ENCODE measurements around the gene CYTH1. TPM values are rescaled to one million over a fixed set of nuclear protein-coding genes. Genes with fewer than 3 reads are reported as not detected.

CYTH1 gene
- total RNA-seq, 1 donor from 2014 or later = 28.9 TPM

GRCh38 chr17:78678711-78679110 is 103.4 kb downstream of the CYTH1 start:
- H3K9me3 ChIP-seq (replicated peaks) = no peaks in the 10 kb centered on the region
- H3K4me1 ChIP-seq = peaks cover 14% of the 10 kb centered on the region
- no peak overlapping the region for H3K4me3 ChIP-seq
- no peaks in the 10 kb centered on the region for H3K27me3 ChIP-seq (ENCODE audit: low read depth)
- peaks cover 80% of the 10 kb centered on the region for H3K36me3 ChIP-seq
- TF ChIP-seq CTCF (IDR thresholded peaks at IDR 0.05; ENCODE audit: borderline replicate concordance) = no peak
- DNase-seq = no peak
- H3K27ac ChIP-seq (replicated peaks) = no peak overlapping the region
- intact Hi-C loops (cut with micrococcal nuclease) = no loop called here

- H3K27me3 ChIP-seq (ENCODE audit: low read depth) = no peaks in the 10 kb centered on the region
- TF ChIP-seq CTCF (IDR thresholded peaks at IDR 0.05; ENCODE audit: borderline replicate concordance) = no peak
- DNase-seq = no peak
- intact Hi-C loops (cut with micrococcal nuclease) = no loop called here
- no peak overlapping the region for H3K27ac ChIP-seq (replicated peaks)
- H3K4me3 ChIP-seq = no peak overlapping the region
- no peaks in the 10 kb centered on the region for H3K9me3 ChIP-seq (replicated peaks)
- peaks cover 83% of the 10 kb centered on the region for H3K36me3 ChIP-seq
- H3K4me1 ChIP-seq = peaks cover 14% of the 10 kb centered on the region
Observed at GRCh38 chr17:78678222-78678557, 103.9 kb downstream of the CYTH1 start.

GRCh38 chr17:78677303-78678221 is 104.5 kb downstream of the CYTH1 start:
- Histone ChIP-seq H3K4me1 (peaks cover 14% of the 10 kb centered on the region), H3K27me3 (ENCODE audit: low read depth) (no peaks in the 10 kb centered on the region), H3K27ac (replicated peaks) (no peak overlapping the region), H3K9me3 (replicated peaks) (no peaks in the 10 kb centered on the region), H3K36me3 (peaks cover 88% of the 10 kb centered on the region), H3K4me3 (no peak overlapping the region)
- no peak for TF ChIP-seq CTCF (IDR thresholded peaks at IDR 0.05; ENCODE audit: borderline replicate concordance)
- DNase-seq = no peak
- intact Hi-C loops (cut with micrococcal nuclease) = no loop called here

GRCh38 chr17:78676412-78677302 is 105.4 kb downstream of the CYTH1 start:
- Histone ChIP-seq H3K4me3 (no peak overlapping the region), H3K27ac (replicated peaks) (no peak overlapping the region), H3K27me3 (ENCODE audit: low read depth) (no peaks in the 10 kb centered on the region), H3K36me3 (peaks cover 88% of the 10 kb centered on the region), H3K9me3 (replicated peaks) (no peaks in the 10 kb centered on the region), H3K4me1 (peaks cover 14% of the 10 kb centered on the region)
- no peak for DNase-seq
- no peak for TF ChIP-seq CTCF (IDR thresholded peaks at IDR 0.05; ENCODE audit: borderline replicate concordance)
- intact Hi-C loops (cut with micrococcal nuclease) = no loop called here

GRCh38 chr17:78675836-78676235 is 106.2 kb downstream of the CYTH1 start:
- no peaks in the 10 kb centered on the region for H3K27me3 ChIP-seq (ENCODE audit: low read depth)
- TF ChIP-seq CTCF (IDR thresholded peaks at IDR 0.05; ENCODE audit: borderline replicate concordance) = no peak
- peaks cover 14% of the 10 kb centered on the region for H3K4me1 ChIP-seq
- H3K9me3 ChIP-seq (replicated peaks) = no peaks in the 10 kb centered on the region
- intact Hi-C loops (cut with micrococcal nuclease) = no loop called here
- peaks cover 81% of the 10 kb centered on the region for H3K36me3 ChIP-seq
- H3K4me3 ChIP-seq = no peak overlapping the region
- no peak for DNase-seq
- H3K27ac ChIP-seq (replicated peaks) = no peak overlapping the region

All from left ventricle myocardium inferior (tissue), 1 donor.